CD4-positive, alpha-beta memory T cell (primary cell): ENCODE data around the gene ZBTB46. TPM values are rescaled to one million over a fixed set of nuclear protein-coding genes. Genes with fewer than 3 reads are reported as not detected.

ENCODE experiments used
- CTCF ChIA-PET: fragments of 350-600 bp; sonication (Branson Sonifier 250); formaldehyde crosslinking; loops from one replicate; lab custom pipeline; 2021; ENCODE audit warnings: inconsistent platforms; ENCODE audit not compliant: partially characterized antibody; lab: Charles Lee
- POLR2A ChIA-PET: fragments of 350-600 bp; sonication (Branson Sonifier 250); formaldehyde crosslinking; loops from one replicate; lab custom pipeline; 2021; ENCODE audit not compliant: partially characterized antibody; lab: Charles Lee
- DNase-seq, 5 donors: peaks; one replicate each; pipeline versions ENCODE4 v3.0.0 to v3.0.0-alpha.2; 2020 to 2022; ENCODE audit warnings: mixed read lengths in 1 of 5
- H3K27ac ChIP-seq: one replicate; pipeline ENCODE4 v1.7.0; 2013; ENCODE audit warnings: low read depth, low read length
- H3K27me3 ChIP-seq: 2 replicates; pipeline ENCODE4 v1.7.0; 2013; ENCODE audit warnings: mild to moderate bottlenecking, low read length, moderate library complexity; ENCODE audit not compliant: insufficient read depth
- H3K36me3 ChIP-seq: 2 replicates; pipeline ENCODE4 v1.7.0; 2013; ENCODE audit warnings: mild to moderate bottlenecking, low read length, moderate library complexity; ENCODE audit not compliant: insufficient read depth
- H3K4me1 ChIP-seq: 2 replicates; pipeline ENCODE4 v1.7.0; 2013; ENCODE audit warnings: mild to moderate bottlenecking, low read length, moderate library complexity; ENCODE audit not compliant: insufficient read depth
- H3K4me3 ChIP-seq, 2 donors: one replicate each; pipeline ENCODE4 v1.7.0; 2013; ENCODE audit warnings: low read length in 2 of 2, mild to moderate bottlenecking in 1 of 2
- H3K9me3 ChIP-seq, 2 donors: one replicate each; pipeline ENCODE4 v1.7.0; 2013; ENCODE audit warnings: low read length in 2 of 2, control low read depth in 1 of 2; ENCODE audit not compliant: control insufficient read depth in 1 of 2
- H3K27ac Mint-ChIP-seq, 7 donors: one replicate each; pipeline ENCODE4 v1.8.0; 2020 to 2021; ENCODE audit warnings: mixed read lengths in 7 of 7, mild to moderate bottlenecking in 6 of 7, inconsistent platforms in 3 of 7, moderate library complexity in 3 of 7
- H3K27me3 Mint-ChIP-seq, 2 donors: one replicate each; pipeline ENCODE4 v1.8.0; 2020 to 2021; ENCODE audit warnings: mixed read lengths in 2 of 2
- H3K36me3 Mint-ChIP-seq, 2 donors: one replicate each; pipeline ENCODE4 v1.8.0; 2020 to 2021; ENCODE audit warnings: mixed read lengths in 2 of 2, inconsistent platforms in 1 of 2, mild to moderate bottlenecking in 1 of 2
- H3K4me1 Mint-ChIP-seq, 4 donors: one replicate each; pipeline ENCODE4 v1.8.0; 2020 to 2021; ENCODE audit warnings: mixed read lengths in 4 of 4, mild to moderate bottlenecking in 1 of 4
- H3K4me3 Mint-ChIP-seq, 8 donors: one replicate each; pipeline ENCODE4 v1.8.0; 2020 to 2021; ENCODE audit warnings: mixed read lengths in 8 of 8, mild to moderate bottlenecking in 7 of 8, moderate library complexity in 6 of 8, inconsistent platforms in 3 of 8
- H3K9me3 Mint-ChIP-seq, 8 donors: one replicate each; pipeline ENCODE4 v1.8.0; 2020 to 2021; ENCODE audit warnings: mixed read lengths in 8 of 8, mild to moderate bottlenecking in 5 of 8, inconsistent platforms in 3 of 8, moderate library complexity in 1 of 8
- intact Hi-C: fragments of 100-400 bp; cut with micrococcal nuclease; formaldehyde crosslinking; loops from one replicate; pipeline ENCODE4 v1.15.1; 2023
- polyA plus RNA-seq, 2 donors: library from polyadenylated mRNA; unstranded; fragments of 300-500 nt; fragmentation: Illumina TruSeq; gene quantifications; one replicate each; pipeline ENCODE4 v1.2.3, GENCODE V29; 2021
- total RNA-seq, 2 experiments: library from RNA; stranded (reverse); gene quantifications; one replicate each; pipeline ENCODE4 v1.2.3, GENCODE V29; 2021

ZBTB46 gene
- total and polyA plus RNA-seq, 4 experiments from 2014 or later, result 0.09 to 0.87 (median 0.28) TPM; not detected in 1

DNA sequence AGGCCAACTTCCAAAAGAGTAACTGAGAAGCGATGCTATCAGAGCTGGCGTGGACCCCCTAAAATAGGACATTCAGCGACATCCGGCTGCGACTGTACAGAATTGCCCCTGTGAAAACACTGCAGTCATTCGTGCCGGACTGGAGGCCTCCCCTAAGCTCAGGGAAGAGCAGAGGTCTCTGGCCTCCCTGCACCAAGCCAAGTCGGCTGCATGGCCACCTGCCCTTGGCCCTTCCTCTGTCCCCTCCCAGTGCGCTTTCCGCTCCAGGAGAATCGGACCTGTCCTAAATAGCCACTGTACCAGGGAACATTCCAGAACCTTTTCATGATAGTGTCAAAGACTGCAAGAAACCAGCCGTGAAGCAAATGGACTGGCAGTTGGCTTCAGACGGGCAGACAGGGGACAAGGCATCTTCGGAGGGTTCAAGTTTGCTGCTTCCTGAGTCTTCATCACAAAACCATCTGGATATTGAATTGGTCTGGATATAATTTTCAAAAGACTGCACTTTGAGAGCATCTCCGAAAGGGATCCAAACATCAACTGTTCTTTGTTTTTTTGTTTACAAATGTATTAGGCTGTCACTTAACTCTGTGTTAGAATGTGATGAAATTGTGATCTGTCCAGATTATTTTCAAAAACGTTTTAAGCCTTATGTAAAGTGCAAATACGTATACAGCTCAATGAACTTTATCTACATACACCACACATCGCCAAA, 75.0 kb downstream of the ZBTB46 start:
- ChIA-PET CTCF (interaction anchor here (0.6 to 1.0 kb wide), 2 partner anchors 13 to 22 kb away, joined by 3 read pairs; no protein-coding TSS in a partner anchor), POLR2A (interaction anchor here (1.3 kb wide), 1 partner anchor 15 kb away, joined by 5 read pairs; no protein-coding TSS in a partner anchor)
- H3K4me3 ChIP-seq, result no peak overlapping the region
- H3K4me3 Mint-ChIP-seq, result peak overlapping the region in 1 of 8 donors; percentile 50
- intact Hi-C loops, result no loop called here
- no peaks in the 10 kb centered on the region for H3K27me3 ChIP-seq
- no peaks in the 10 kb centered on the region for H3K9me3 ChIP-seq
- no peaks in the 10 kb centered on the region for H3K36me3 ChIP-seq
- H3K4me1 ChIP-seq, result peaks cover 15% of the 10 kb centered on the region
- H3K27ac ChIP-seq, result no peak overlapping the region
- DNase-seq, result no peak
- H3K27me3 Mint-ChIP-seq, result peaks cover 0 to 2% of the 10 kb centered on the region in 2 donors
- peaks cover 8 to 34% (median 17%) of the 10 kb centered on the region in 4 donors for H3K4me1 Mint-ChIP-seq
- peak overlapping the region in 5 of 7 donors; percentile 6 to 57 (median 29) for H3K27ac Mint-ChIP-seq
- no peaks in the 10 kb centered on the region for H3K9me3 Mint-ChIP-seq
- no peaks in the 10 kb centered on the region for H3K36me3 Mint-ChIP-seq

DNA sequence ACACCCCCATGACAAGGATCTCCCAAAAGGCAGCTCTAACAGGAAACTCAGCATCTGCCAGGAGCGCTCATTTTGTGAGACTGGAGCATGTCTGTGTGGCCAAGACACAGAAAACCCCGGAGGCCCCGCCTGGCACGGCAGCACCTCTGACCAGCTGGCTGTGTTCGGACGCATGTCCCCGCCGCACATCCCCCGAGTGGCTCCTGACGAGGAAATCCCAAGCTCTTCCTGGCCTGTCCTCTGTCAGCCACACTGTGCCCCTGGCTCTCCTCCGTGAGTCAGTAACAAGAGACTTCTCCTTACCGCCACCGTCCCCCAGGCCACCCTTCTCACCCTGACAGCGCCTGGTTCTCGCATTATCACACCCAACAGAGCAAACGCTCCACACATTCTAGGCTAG, 77.1 kb downstream of the ZBTB46 start:
- no peak overlapping the region for H3K4me3 ChIP-seq
- CTCF ChIA-PET, result no interaction called here
- peaks cover 0 to 2% of the 10 kb centered on the region in 2 donors for H3K27me3 Mint-ChIP-seq
- H3K4me1 Mint-ChIP-seq, result peaks cover 11 to 46% (median 29%) of the 10 kb centered on the region in 4 donors
- H3K36me3 ChIP-seq, result no peaks in the 10 kb centered on the region
- no peaks in the 10 kb centered on the region for H3K36me3 Mint-ChIP-seq
- POLR2A ChIA-PET, result interaction anchor here (0.5 kb wide), 1 partner anchor 23 kb away, joined by 4 read pairs; no protein-coding TSS in a partner anchor
- H3K27me3 ChIP-seq, result no peaks in the 10 kb centered on the region
- no peaks in the 10 kb centered on the region for H3K9me3 ChIP-seq
- H3K4me3 Mint-ChIP-seq, result peak overlapping the region in 1 of 8 donors; percentile 33
- H3K27ac Mint-ChIP-seq, result peak overlapping the region in 3 of 7 donors; percentile 5 to 66 (median 61)
- peaks cover 31% of the 10 kb centered on the region for H3K4me1 ChIP-seq
- no peak for DNase-seq
- intact Hi-C loops, result no loop called here
- no peak overlapping the region for H3K27ac ChIP-seq
- H3K9me3 Mint-ChIP-seq, result no peaks in the 10 kb centered on the region

DNA sequence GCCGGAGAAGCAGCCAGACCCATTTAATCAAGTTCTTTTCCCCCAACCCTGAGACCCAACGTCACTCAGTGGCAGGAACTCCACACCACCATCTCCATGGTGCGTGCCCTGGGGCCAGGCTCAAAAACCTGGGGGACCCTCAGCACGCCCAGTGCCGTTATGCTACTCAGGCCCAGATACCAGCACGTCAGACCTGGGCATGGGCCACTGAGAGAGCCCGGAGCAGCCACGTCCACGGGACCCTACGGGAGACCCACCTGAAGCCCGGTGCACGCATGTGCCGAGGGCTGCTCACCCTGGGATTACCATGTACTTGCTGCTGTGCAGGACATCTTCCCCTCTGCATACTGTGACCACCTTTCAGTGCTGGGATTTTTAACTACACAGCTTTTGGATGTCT, 77.7 kb downstream of the ZBTB46 start:
- ChIA-PET CTCF (no interaction called here), POLR2A (no interaction called here)
- Mint-ChIP-seq H3K4me3 (peak overlapping the region in 1 of 8 donors; percentile 41), H3K9me3 (no peaks in the 10 kb centered on the region), H3K27ac (peak overlapping the region in 2 of 7 donors; percentile 24 to 61), H3K27me3 (peaks cover 0 to under 1% of the 10 kb centered on the region in 2 donors), H3K4me1 (peaks cover 13 to 47% (median 31%) of the 10 kb centered on the region in 4 donors), H3K36me3 (no peaks in the 10 kb centered on the region)
- intact Hi-C loops, result no loop called here
- Histone ChIP-seq H3K27me3 (no peaks in the 10 kb centered on the region), H3K27ac (no peak overlapping the region), H3K4me3 (no peak overlapping the region), H3K36me3 (no peaks in the 10 kb centered on the region), H3K4me1 (peaks cover 31% of the 10 kb centered on the region), H3K9me3 (no peaks in the 10 kb centered on the region)
- no peak for DNase-seq

DNA sequence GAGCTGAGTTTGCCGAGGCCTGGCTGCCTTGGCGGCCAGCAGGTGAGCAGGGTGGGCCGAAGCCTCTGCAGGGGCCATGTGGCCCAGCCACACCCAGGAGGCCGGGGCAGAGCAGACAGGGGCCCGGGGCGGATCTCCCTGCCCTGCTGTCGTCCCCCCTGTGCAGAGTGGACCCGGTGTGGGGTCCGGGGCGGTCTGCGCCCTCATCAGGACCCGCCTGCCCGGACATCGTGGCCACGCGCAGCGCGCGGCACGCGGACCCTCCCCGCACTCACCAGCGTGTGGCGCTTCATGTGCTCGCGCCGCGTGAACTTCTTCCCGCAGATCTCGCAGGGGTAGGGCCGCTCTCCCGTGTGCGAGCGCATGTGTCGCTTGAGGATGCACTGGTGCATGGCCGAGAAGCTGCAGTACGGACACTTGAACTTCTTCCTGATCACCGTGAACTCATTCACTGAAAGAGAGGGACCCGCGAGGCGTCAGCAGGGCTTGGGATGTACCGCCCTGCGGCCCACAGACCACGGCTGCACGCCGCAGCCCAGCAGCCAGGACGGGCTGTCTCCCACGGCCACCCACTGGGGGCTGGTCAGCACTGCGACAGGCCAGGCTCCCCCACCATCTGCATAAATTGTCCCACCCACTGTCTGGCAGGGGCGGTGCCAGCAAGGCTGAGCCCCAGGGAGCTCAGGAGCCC, 78.5 kb downstream of the ZBTB46 start:
- Histone ChIP-seq H3K4me1 (peaks cover 31% of the 10 kb centered on the region), H3K9me3 (no peaks in the 10 kb centered on the region), H3K27ac (no peak overlapping the region), H3K36me3 (no peaks in the 10 kb centered on the region), H3K27me3 (no peaks in the 10 kb centered on the region), H3K4me3 (no peak overlapping the region)
- H3K36me3 Mint-ChIP-seq, result no peaks in the 10 kb centered on the region
- peaks cover 13 to 45% (median 29%) of the 10 kb centered on the region in 4 donors for H3K4me1 Mint-ChIP-seq
- H3K27ac Mint-ChIP-seq, result no peak overlapping the region
- intact Hi-C loops, result no loop called here
- H3K27me3 Mint-ChIP-seq, result no peaks in the 10 kb centered on the region
- no peak for DNase-seq
- CTCF ChIA-PET, result no interaction called here
- POLR2A ChIA-PET, result interaction anchor here (0.6 to 5.7 kb wide), 3 partner anchors 15 to 178 kb away, joined by 3 to 98 read pairs (median 23); partner anchors contain the start of genes ARFRP1, HELZ2, LIME1 and SLC2A4RG
- no peak overlapping the region for H3K4me3 Mint-ChIP-seq
- H3K9me3 Mint-ChIP-seq, result no peaks in the 10 kb centered on the region

DNA sequence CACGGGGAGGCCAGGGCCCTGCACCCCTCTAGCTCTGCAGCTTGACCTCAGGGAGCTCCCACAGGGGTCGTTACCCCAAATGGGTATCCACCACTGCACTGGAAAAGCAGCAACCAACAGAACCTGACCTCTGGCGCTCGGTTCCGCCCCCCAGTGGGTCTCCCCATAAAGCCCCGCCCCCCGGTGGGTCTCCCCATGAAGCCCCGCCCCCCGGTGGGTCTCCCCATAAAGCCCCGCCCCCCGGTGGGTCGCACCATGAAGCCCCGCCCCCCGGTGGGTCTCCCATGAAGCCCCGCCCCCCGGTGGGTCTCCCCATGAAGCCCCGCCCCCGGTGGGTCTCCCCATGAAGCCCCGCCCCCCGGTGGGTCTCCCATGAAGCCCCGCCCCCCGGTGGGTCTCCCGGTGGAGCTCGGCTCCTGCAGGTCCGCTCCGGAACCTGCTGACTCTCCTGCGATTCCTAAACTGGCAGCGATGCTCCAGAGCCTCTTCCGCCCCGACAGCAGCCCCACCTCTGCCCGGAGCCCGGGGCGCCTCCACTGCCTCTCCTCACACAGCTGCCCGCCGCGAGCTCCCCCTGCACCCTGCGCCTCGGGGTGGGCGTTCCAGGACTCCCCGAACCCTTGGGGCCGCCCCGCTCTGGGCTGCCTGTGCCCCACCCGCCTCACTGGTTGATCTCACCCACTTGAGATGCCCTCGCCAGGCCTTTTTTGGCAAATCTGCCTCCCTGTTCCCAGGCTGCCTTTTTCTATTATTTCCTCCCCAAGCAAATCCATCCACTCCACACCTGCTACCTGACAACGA, 79.4 kb downstream of the ZBTB46 start:
- peak overlapping the region in 6 of 7 donors; percentile 86 to 92 (median 90) for H3K27ac Mint-ChIP-seq
- H3K27me3 ChIP-seq, result no peaks in the 10 kb centered on the region
- peak overlapping the region; percentile 60 to 82 (median 78) for H3K4me3 Mint-ChIP-seq
- H3K9me3 ChIP-seq, result no peaks in the 10 kb centered on the region
- H3K27ac ChIP-seq, result peak overlapping the region; percentile 55
- H3K9me3 Mint-ChIP-seq, result no peaks in the 10 kb centered on the region
- no peaks in the 10 kb centered on the region for H3K27me3 Mint-ChIP-seq
- ChIA-PET POLR2A (interaction anchor here (0.6 to 5.7 kb wide), 6 partner anchors 10 to 177 kb away, joined by 3 to 98 read pairs (median 14); partner anchors contain the start of genes ARFRP1, HELZ2, LIME1 and SLC2A4RG), CTCF (interaction anchor here (1.2 to 2.1 kb wide), 4 partner anchors 15 to 46 kb away, joined by 3 to 9 read pairs (median 4); partner anchors contain the start of gene LIME1)
- H3K4me1 Mint-ChIP-seq, result peaks cover 12 to 39% (median 24%) of the 10 kb centered on the region in 4 donors
- no peaks in the 10 kb centered on the region for H3K36me3 Mint-ChIP-seq
- peaks cover 30% of the 10 kb centered on the region for H3K4me1 ChIP-seq
- H3K4me3 ChIP-seq, result peak overlapping the region in 1 of 2 donors; percentile 60
- no peak for DNase-seq
- intact Hi-C loops, result loop anchor here (1.0 to 2.0 kb wide), 3 partner anchors 11 to 44 kb away; partner anchors contain the start of genes ARFRP1 and LIME1
- no peaks in the 10 kb centered on the region for H3K36me3 ChIP-seq

DNA sequence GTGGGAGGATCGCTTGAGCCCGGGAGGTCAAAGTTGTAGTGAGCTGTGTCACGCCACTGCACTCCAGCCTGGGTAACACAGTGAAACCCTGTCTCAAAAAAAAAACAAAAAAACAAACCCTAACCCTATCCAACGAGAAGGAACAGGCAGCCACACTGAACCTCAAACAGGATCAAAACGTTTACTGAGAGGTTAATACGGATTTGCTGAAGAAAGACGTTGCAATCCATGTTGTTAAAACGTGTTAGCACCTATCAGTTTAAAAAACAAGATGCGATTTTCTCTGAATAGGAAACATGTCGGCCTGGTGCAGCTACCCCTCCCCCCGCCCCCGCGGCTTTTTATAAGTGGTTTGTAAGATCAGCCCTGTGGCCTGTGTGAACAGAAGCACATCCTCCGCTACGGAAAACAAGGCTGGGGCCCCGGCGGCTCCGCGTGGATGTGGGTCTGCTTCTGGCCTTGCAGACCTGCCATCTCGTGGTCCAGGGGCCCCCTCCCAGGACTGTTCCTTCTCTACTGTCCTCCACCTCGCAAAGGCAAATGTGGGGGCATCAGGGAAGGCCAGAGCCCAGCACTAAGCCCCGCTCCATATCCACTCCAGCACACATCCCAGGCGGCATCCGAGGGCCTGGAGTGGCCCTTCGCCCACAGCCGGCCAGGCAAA, 80.1 kb downstream of the ZBTB46 start:
- no peaks in the 10 kb centered on the region for H3K27me3 Mint-ChIP-seq
- H3K9me3 Mint-ChIP-seq, result no peaks in the 10 kb centered on the region
- peak overlapping the region; percentile 60 to 82 (median 78) for H3K4me3 Mint-ChIP-seq

More for the DNA sequence above, 80.1 kb downstream of the ZBTB46 start:
- intact Hi-C loops, result loop anchor here (1.0 to 2.0 kb wide), 3 partner anchors 11 to 44 kb away; partner anchors contain the start of genes ARFRP1 and LIME1
- Histone ChIP-seq H3K27ac (peak overlapping the region; percentile 55), H3K4me3 (peak overlapping the region in 1 of 2 donors; percentile 60), H3K36me3 (no peaks in the 10 kb centered on the region), H3K4me1 (peaks cover 25% of the 10 kb centered on the region), H3K9me3 (no peaks in the 10 kb centered on the region), H3K27me3 (no peaks in the 10 kb centered on the region)
- Mint-ChIP-seq H3K36me3 (no peaks in the 10 kb centered on the region), H3K4me1 (peaks cover 9 to 35% (median 19%) of the 10 kb centered on the region in 4 donors), H3K27ac (peak overlapping the region; percentile 86 to 92 (median 91))
- POLR2A ChIA-PET, result interaction anchor here (0.6 to 5.7 kb wide), 8 partner anchors 9 to 109 kb away, joined by 3 to 98 read pairs (median 4); partner anchors contain the start of genes ARFRP1, LIME1, SLC2A4RG and STMN3
- CTCF ChIA-PET, result interaction anchor here (1.0 to 2.1 kb wide), 8 partner anchors 9 to 93 kb away, joined by 3 to 9 read pairs (median 4); partner anchors contain the start of genes LIME1 and RTEL1
- peak; percentile 60 to 70 (median 68) for DNase-seq
